Endodermal cell (in vitro differentiated cells): ENCODE results near the gene DYNC2H1. TPM values are rescaled to one million over a fixed set of nuclear protein-coding genes. Genes with fewer than 3 reads are reported as not detected.

Source experiments
- DNase-seq: peaks from one replicate; pipeline ENCODE4 v3.0.0-alpha.2; 2017
- H3K27ac ChIP-seq: 2 replicates; pipeline ENCODE4 v1.5.1; 2013; ENCODE audit warnings: mild to moderate bottlenecking, low read depth, low read length, moderate library complexity
- H3K27me3 ChIP-seq: 2 replicates; pipeline ENCODE4 v1.6.1; 2013; ENCODE audit warnings: mild to moderate bottlenecking, low read length, moderate library complexity; ENCODE audit not compliant: insufficient read depth, control insufficient read depth, poor library complexity, severe bottlenecking
- H3K36me3 ChIP-seq: 2 replicates; pipeline ENCODE4 v1.7.0; 2013; ENCODE audit warnings: mild to moderate bottlenecking, low read length, moderate library complexity; ENCODE audit not compliant: control insufficient read depth, insufficient read depth
- H3K4me1 ChIP-seq: one replicate; pipeline ENCODE4 v1.7.0; 2013; ENCODE audit warnings: low read length; ENCODE audit not compliant: control insufficient read depth, insufficient read depth
- H3K4me3 ChIP-seq: 2 replicates; pipeline ENCODE4 v1.5.1; 2013; ENCODE audit warnings: mild to moderate bottlenecking, low read length, moderate library complexity
- H3K9ac ChIP-seq: 2 replicates; pipeline ENCODE4 v1.6.1; 2013; ENCODE audit warnings: mild to moderate bottlenecking, low read length, moderate library complexity; ENCODE audit not compliant: poor library complexity, severe bottlenecking; ENCODE audit errors: extremely low read depth
- H3K9me3 ChIP-seq: 2 replicates; pipeline ENCODE4 v1.6.1; 2013; ENCODE audit warnings: mild to moderate bottlenecking, low read length, moderate library complexity; ENCODE audit not compliant: control insufficient read depth
- H3K27ac Mint-ChIP-seq: 2 replicates; pipeline ENCODE4 v1.8.0; 2020; ENCODE audit warnings: mixed read lengths
- H3K27me3 Mint-ChIP-seq: 2 replicates; pipeline ENCODE4 v1.8.0; 2021; ENCODE audit warnings: mild to moderate bottlenecking, mixed read lengths; ENCODE audit not compliant: insufficient read depth
- H3K36me3 Mint-ChIP-seq: 2 replicates; pipeline ENCODE4 v1.8.0; 2020; ENCODE audit warnings: low read depth, mixed read lengths
- H3K4me1 Mint-ChIP-seq: 2 replicates; pipeline ENCODE4 v1.8.0; 2020; ENCODE audit warnings: mixed read lengths
- H3K4me3 Mint-ChIP-seq: 2 replicates; pipeline ENCODE4 v1.8.0; 2020; ENCODE audit warnings: mild to moderate bottlenecking, moderate library complexity, mixed read lengths
- H3K9me3 Mint-ChIP-seq: 2 replicates; pipeline ENCODE4 v1.8.0; 2020; ENCODE audit warnings: mild to moderate bottlenecking, mixed read lengths
- WGBS, 2 experiments: methylation state at CpG; one replicate each; pipeline versions ENCODE4 v1.1.5 to v1.1.7; 2013; ENCODE audit warnings: missing lambda C conversion rate in 2 of 2, mixed read lengths in 1 of 2; ENCODE audit not compliant: insufficient coverage in 1 of 2, insufficient read length in 1 of 2; 5-methylcytosine and 5-hydroxymethylcytosine counted together
- total RNA-seq, 2 donors: library from RNA; stranded (reverse); fragmentation: NEBNext Ultra II Directional in 1 of 2; extraction: Animal tissue kit (Norgen Biotek cat#: 25700) in 1 of 2; gene quantifications; 2 replicates in 1 of 2; 3 replicates in 1 of 2; pipeline ENCODE4 v1.2.1, GENCODE V29; 2021
- TF ChIP-seq, protein P1 (sequence below): fragments of 200-600 bp; sonication (generic); conservative IDR thresholded peaks from 2 replicates; pipeline ENCODE4 v1.5.0; 2021; ENCODE audit warnings: antibody characterized with exemption, mild to moderate bottlenecking

The DYNC2H1 gene
- total RNA-seq, 2 donors from 2014 or later = 21.1 to 31.9 TPM

GRCh38 chr11:103315248-103315647 is 206.0 kb downstream of the DYNC2H1 start:
- Histone ChIP-seq H3K4me3 (no peak overlapping the region), H3K4me1 (peaks cover 2% of the 10 kb centered on the region), H3K9me3 (no peaks in the 10 kb centered on the region), H3K36me3 (no peaks in the 10 kb centered on the region), H3K27ac (no peak overlapping the region), H3K9ac (no peak overlapping the region), H3K27me3 (no peaks in the 10 kb centered on the region)
- H3K27me3 Mint-ChIP-seq = no peaks in the 10 kb centered on the region
- no peak for DNase-seq
- no peaks in the 10 kb centered on the region for H3K4me1 Mint-ChIP-seq
- WGBS, 2 experiments = 90 to 96% methylated on average over 2 to 3 of the region's 3 CpGs
- H3K36me3 Mint-ChIP-seq = no peaks in the 10 kb centered on the region
- TF ChIP-seq, protein P1, sequence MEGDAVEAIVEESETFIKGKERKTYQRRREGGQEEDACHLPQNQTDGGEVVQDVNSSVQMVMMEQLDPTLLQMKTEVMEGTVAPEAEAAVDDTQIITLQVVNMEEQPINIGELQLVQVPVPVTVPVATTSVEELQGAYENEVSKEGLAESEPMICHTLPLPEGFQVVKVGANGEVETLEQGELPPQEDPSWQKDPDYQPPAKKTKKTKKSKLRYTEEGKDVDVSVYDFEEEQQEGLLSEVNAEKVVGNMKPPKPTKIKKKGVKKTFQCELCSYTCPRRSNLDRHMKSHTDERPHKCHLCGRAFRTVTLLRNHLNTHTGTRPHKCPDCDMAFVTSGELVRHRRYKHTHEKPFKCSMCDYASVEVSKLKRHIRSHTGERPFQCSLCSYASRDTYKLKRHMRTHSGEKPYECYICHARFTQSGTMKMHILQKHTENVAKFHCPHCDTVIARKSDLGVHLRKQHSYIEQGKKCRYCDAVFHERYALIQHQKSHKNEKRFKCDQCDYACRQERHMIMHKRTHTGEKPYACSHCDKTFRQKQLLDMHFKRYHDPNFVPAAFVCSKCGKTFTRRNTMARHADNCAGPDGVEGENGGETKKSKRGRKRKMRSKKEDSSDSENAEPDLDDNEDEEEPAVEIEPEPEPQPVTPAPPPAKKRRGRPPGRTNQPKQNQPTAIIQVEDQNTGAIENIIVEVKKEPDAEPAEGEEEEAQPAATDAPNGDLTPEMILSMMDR = no peak
- no peaks in the 10 kb centered on the region for H3K9me3 Mint-ChIP-seq
- no peak overlapping the region for H3K27ac Mint-ChIP-seq
- no peak overlapping the region for H3K4me3 Mint-ChIP-seq

- no peaks in the 10 kb centered on the region for H3K9me3 ChIP-seq
- Mint-ChIP-seq H3K27me3 (no peaks in the 10 kb centered on the region), H3K36me3 (no peaks in the 10 kb centered on the region), H3K4me3 (no peak overlapping the region), H3K4me1 (no peaks in the 10 kb centered on the region), H3K27ac (no peak overlapping the region), H3K9me3 (no peaks in the 10 kb centered on the region)
- DNase-seq = no peak
- no peak overlapping the region for H3K4me3 ChIP-seq
- no peak overlapping the region for H3K9ac ChIP-seq
- no peaks in the 10 kb centered on the region for H3K27me3 ChIP-seq
- peaks cover 5% of the 10 kb centered on the region for H3K36me3 ChIP-seq
- no peak overlapping the region for H3K27ac ChIP-seq
- TF ChIP-seq, protein P1 = no peak
- 89 to 100% methylated on average over 1 to 3 of the region's 3 CpGs for WGBS, 2 experiments
- peaks cover 2% of the 10 kb centered on the region for H3K4me1 ChIP-seq
These were observed 207.9 kb downstream of the DYNC2H1 start for GRCh38 chr11:103317118-103317517.

DNA sequence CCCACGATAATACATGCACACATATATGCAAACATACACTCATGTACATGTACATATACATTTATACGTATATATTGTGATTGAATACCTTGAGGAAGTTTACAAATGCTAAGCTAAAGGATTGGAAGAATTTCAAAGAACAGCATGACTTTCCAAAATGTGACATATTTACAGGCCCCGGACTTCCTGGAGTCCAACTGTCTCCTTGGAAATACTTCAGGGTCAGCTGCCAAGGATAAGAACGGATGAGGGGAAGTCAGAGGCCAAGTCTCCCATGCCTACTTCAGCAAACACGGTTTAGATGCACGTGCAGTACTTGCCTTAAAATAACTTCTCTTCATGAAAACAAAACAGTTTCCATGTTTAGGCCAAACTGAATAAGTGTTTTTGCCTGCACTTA is 213.6 kb downstream of the DYNC2H1 start:
- no peak overlapping the region for H3K27ac ChIP-seq
- Mint-ChIP-seq H3K9me3 (no peaks in the 10 kb centered on the region), H3K4me3 (no peak overlapping the region), H3K27me3 (no peaks in the 10 kb centered on the region), H3K4me1 (peaks cover 7% of the 10 kb centered on the region), H3K27ac (no peak overlapping the region), H3K36me3 (peaks cover 4% of the 10 kb centered on the region)
- H3K27me3 ChIP-seq = no peaks in the 10 kb centered on the region
- H3K9me3 ChIP-seq = no peaks in the 10 kb centered on the region
- TF ChIP-seq, protein P1 = no peak
- H3K4me3 ChIP-seq = no peak overlapping the region
- DNase-seq = no peak
- H3K4me1 ChIP-seq = no peaks in the 10 kb centered on the region
- H3K9ac ChIP-seq = no peak overlapping the region
- 86 to 93% methylated on average over 4 to 5 of the region's 6 CpGs for WGBS, 2 experiments
- H3K36me3 ChIP-seq = peaks cover 27% of the 10 kb centered on the region
